ENCODE data around the gene MYBPHL.

MYBPHL gene

GRCh38 chr1:109259674-109260557 lies 46.9 kb downstream of the MYBPHL start:
- no peaks in the 10 kb centered on the region for H3K36me3 Mint-ChIP-seq (ENCODE audit: low read depth)
- H3K4me1 Mint-ChIP-seq (ENCODE audit: low read depth) = peaks cover 2% of the 10 kb centered on the region
- no peak overlapping the region for H3K4me3 Mint-ChIP-seq
- H3K9me3 Mint-ChIP-seq = no peaks in the 10 kb centered on the region
- H3K27ac Mint-ChIP-seq = no peak overlapping the region
- DNase-seq (ENCODE audit: low spot score) = no peak
- peaks cover 2% of the 10 kb centered on the region for H3K27me3 Mint-ChIP-seq (ENCODE audit: low read depth)

DNA sequence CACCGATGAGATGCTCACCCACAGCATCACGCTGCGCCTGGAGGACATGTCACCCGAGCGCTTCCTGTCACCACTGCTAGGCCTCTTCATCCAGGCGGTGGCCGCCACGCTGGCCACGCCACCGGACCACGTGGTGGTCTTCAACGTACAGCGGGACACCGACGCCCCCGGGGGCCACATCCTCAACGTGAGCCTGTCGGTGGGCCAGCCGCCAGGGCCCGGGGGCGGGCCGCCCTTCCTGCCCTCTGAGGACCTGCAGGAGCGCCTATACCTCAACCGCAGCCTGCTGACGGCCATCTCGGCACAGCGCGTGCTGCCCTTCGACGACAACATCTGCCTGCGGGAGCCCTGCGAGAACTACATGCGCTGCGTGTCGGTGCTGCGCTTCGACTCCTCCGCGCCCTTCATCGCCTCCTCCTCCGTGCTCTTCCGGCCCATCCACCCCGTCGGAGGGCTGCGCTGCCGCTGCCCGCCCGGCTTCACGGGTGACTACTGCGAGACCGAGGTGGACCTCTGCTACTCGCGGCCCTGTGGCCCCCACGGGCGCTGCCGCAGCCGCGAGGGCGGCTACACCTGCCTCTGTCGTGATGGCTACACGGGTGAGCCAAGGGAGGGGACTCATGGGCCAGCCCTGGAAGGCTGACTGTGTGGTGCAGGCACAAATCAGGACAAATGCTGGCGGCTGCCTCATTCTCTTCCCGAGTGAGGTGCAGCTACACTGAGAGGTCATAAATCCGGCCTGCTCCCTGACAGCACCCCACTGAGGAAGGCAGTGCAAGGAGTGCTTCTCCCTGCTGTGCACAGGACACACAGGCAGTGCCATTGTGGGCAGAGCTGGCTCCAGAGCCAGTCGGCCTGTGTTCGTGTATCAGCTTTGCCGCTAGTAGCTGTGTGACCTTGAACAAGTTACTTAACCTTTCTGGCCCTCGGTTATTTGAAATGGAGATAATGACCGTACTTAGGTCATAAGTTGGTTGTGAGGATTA lies 48.0 kb downstream of the MYBPHL start:
- Mint-ChIP-seq H3K27ac (no peak overlapping the region), H3K4me1 (ENCODE audit: low read depth) (peaks cover 2% of the 10 kb centered on the region), H3K9me3 (no peaks in the 10 kb centered on the region), H3K4me3 (no peak overlapping the region), H3K36me3 (ENCODE audit: low read depth) (no peaks in the 10 kb centered on the region), H3K27me3 (ENCODE audit: low read depth) (peaks cover 2% of the 10 kb centered on the region)
- DNase-seq (ENCODE audit: low spot score) = no peak

- DNase-seq (ENCODE audit: low spot score) = no peak
- no peak overlapping the region for H3K27ac Mint-ChIP-seq
- no peaks in the 10 kb centered on the region for H3K36me3 Mint-ChIP-seq (ENCODE audit: low read depth)
- H3K9me3 Mint-ChIP-seq = no peaks in the 10 kb centered on the region
- peaks cover 2% of the 10 kb centered on the region for H3K27me3 Mint-ChIP-seq (ENCODE audit: low read depth)
- H3K4me1 Mint-ChIP-seq (ENCODE audit: low read depth) = no peaks in the 10 kb centered on the region
- no peak overlapping the region for H3K4me3 Mint-ChIP-seq
Observed at GRCh38 chr1:109257682-109258421, 49.0 kb downstream of the MYBPHL start.

GRCh38 chr1:109256971-109257681 lies 49.7 kb downstream of the MYBPHL start:
- Mint-ChIP-seq H3K4me3 (no peak overlapping the region), H3K4me1 (ENCODE audit: low read depth) (no peaks in the 10 kb centered on the region), H3K36me3 (ENCODE audit: low read depth) (no peaks in the 10 kb centered on the region), H3K27me3 (ENCODE audit: low read depth) (peaks cover 2% of the 10 kb centered on the region), H3K9me3 (no peaks in the 10 kb centered on the region), H3K27ac (no peak overlapping the region)
- DNase-seq (ENCODE audit: low spot score) = no peak

DNA sequence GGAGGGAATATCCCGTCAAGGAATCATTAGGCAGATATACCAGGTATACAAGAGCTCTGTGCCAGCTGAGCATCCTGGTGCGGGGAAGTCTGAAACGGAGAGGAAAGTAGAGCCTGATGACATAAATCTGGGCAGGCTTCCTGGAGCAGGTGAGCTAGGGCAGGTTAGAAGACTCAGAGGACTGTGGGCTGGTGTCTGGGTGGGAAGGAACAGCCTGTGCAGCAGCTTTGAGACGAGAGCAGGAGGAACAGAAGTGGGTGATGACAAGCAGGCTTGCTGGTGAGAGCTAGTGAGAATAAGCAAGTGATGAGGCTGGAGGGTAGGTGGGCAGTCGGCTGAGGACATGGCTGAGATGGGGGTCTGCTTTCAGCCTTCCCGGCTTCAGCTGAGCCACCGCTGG lies 50.7 kb downstream of the MYBPHL start:
- DNase-seq (ENCODE audit: low spot score) = no peak
- no peak overlapping the region for H3K27ac Mint-ChIP-seq
- no peaks in the 10 kb centered on the region for H3K36me3 Mint-ChIP-seq (ENCODE audit: low read depth)
- H3K4me3 Mint-ChIP-seq = no peak overlapping the region
- no peaks in the 10 kb centered on the region for H3K9me3 Mint-ChIP-seq
- H3K4me1 Mint-ChIP-seq (ENCODE audit: low read depth) = no peaks in the 10 kb centered on the region
- H3K27me3 Mint-ChIP-seq (ENCODE audit: low read depth) = peaks cover 11% of the 10 kb centered on the region

DNA sequence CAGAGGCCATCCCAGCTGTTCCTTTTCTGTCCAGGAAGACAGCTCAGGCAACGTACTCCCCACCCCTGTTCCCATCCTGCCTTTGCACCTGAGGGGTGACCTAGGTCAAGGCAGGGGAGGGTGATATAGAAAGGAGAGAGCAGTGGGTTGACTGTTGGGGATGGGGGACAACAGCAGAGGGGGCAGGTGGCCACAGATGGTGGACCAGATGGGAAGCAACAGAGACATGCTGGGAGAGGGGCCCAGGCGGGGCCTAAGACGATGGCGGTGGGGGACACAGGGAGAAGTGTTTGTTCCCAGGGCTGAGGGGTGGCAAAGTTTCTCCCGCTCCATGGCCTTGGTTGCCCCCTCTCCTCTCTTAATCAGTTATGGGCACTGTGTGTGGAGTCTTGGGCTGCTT lies 51.1 kb downstream of the MYBPHL start:
- no peak for DNase-seq (ENCODE audit: low spot score)
- H3K4me3 Mint-ChIP-seq = no peak overlapping the region
- no peaks in the 10 kb centered on the region for H3K36me3 Mint-ChIP-seq (ENCODE audit: low read depth)
- H3K4me1 Mint-ChIP-seq (ENCODE audit: low read depth) = no peaks in the 10 kb centered on the region
- H3K9me3 Mint-ChIP-seq = no peaks in the 10 kb centered on the region
- peaks cover 15% of the 10 kb centered on the region for H3K27me3 Mint-ChIP-seq (ENCODE audit: low read depth)
- H3K27ac Mint-ChIP-seq = no peak overlapping the region

DNA sequence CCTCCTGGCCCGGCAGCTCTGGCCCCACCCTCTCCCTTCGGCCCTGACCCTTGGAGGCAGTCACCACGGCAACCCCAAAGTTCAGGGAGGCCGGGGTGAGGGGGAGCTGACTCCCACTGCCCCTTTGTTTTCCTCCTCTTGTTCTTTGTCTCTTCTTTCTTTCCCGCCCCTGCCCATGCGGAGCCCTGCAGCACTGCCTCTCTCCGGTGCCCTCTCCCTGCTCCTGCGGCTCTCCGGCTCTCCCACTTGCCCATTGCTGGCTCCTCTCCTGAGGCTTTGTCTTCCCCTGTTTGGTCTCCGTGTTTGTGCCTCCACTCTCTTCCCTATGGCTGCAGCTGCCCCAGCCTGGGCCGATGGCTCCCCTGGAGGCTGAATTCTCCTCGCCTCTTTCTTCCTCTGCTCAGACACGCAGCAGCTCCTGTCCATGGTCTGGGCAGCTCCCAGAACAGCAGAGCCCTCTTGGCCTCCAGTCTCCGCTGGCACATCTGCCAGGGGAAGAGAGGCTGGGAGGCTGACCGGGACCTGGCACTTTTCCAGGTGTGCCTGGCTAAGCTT lies 51.6 kb downstream of the MYBPHL start:
- Mint-ChIP-seq H3K27me3 (ENCODE audit: low read depth) (peaks cover 16% of the 10 kb centered on the region), H3K36me3 (ENCODE audit: low read depth) (no peaks in the 10 kb centered on the region), H3K4me1 (ENCODE audit: low read depth) (no peaks in the 10 kb centered on the region), H3K9me3 (no peaks in the 10 kb centered on the region), H3K4me3 (no peak overlapping the region), H3K27ac (no peak overlapping the region)
- DNase-seq (ENCODE audit: low spot score) = no peak

- DNase-seq (ENCODE audit: low spot score) = no peak
- no peaks in the 10 kb centered on the region for H3K4me1 Mint-ChIP-seq (ENCODE audit: low read depth)
- H3K27ac Mint-ChIP-seq = no peak overlapping the region
- no peaks in the 10 kb centered on the region for H3K36me3 Mint-ChIP-seq (ENCODE audit: low read depth)
- no peaks in the 10 kb centered on the region for H3K9me3 Mint-ChIP-seq
- peaks cover 16% of the 10 kb centered on the region for H3K27me3 Mint-ChIP-seq (ENCODE audit: low read depth)
- no peak overlapping the region for H3K4me3 Mint-ChIP-seq
Observed at GRCh38 chr1:109254621-109255096, 52.2 kb downstream of the MYBPHL start.

DNA sequence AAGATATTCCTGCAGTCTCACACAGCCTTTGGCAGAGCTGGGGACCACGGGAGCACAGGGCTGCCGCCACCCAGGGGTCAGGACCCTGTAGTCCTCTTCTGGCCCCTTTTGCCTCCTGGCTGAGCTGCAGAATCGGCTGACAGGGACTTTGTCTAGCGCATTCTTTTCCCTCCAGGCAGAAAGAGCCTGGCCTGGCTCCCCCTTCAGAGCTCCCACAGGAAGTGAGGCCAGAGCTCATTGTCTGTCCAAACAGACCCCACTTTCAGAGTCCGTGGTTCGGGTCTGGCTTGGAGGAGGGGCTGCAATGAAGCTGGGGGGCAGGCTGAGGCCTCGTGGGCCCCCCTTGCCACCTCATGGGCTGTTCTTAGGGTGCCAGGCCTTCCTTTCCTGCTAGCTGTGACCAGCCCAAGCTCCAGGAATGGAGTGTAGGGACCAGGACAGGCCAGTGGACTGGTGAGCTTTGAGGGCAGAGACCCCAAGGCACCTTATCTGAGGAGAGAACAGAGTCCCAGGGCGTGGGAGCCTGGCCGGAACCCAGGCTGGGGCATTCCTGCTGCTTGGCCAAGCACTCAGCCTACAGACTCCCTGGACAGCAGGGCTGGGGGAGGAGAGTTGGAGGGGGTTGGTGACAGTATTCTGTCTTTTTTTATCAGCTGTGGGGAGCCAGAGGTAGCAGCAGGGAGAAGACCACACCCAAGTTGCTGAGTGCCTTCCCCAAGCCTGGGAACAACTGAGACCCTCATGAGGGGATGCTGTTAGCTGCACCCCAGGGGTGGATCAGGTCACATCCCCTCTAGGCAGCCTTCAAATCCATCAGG lies 52.8 kb downstream of the MYBPHL start:
- DNase-seq (ENCODE audit: low spot score) = no peak
- peaks cover 3% of the 10 kb centered on the region for H3K4me1 Mint-ChIP-seq (ENCODE audit: low read depth)
- H3K9me3 Mint-ChIP-seq = no peaks in the 10 kb centered on the region
- no peaks in the 10 kb centered on the region for H3K36me3 Mint-ChIP-seq (ENCODE audit: low read depth)
- no peak overlapping the region for H3K4me3 Mint-ChIP-seq
- peaks cover 16% of the 10 kb centered on the region for H3K27me3 Mint-ChIP-seq (ENCODE audit: low read depth)
- H3K27ac Mint-ChIP-seq = no peak overlapping the region

DNA sequence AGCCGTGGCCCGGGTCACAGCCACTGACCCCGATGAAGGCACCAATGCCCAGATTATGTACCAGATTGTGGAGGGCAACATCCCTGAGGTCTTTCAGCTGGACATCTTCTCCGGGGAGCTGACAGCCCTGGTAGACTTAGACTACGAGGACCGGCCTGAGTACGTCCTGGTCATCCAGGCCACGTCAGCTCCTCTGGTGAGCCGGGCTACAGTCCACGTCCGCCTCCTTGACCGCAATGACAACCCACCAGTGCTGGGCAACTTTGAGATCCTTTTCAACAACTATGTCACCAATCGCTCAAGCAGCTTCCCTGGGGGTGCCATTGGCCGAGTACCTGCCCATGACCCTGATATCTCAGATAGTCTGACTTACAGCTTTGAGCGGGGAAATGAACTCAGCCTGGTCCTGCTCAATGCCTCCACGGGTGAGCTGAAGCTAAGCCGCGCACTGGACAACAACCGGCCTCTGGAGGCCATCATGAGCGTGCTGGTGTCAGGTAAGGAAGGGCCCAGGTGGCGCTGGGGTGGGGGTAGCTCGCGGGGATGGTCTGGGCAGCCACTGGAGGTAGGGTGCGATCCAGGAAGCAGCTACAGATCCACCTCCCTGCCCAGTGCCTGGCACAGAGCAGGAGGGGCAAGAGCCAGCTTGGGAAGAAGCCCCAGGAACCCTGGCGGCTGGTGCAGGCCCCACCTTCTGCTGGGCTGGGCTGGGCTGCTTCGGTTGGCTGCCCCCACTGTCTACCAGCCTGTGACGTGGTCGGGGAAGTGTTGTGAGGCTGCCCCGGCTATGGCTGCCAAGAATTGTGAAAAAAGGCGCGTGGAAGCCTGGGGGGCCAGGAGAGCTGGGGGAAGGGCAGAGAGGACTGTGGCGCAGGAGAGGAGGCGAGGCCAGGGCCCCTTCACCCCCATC lies 53.7 kb downstream of the MYBPHL start:
- H3K9me3 Mint-ChIP-seq = no peaks in the 10 kb centered on the region
- H3K4me3 Mint-ChIP-seq = no peak overlapping the region
- DNase-seq (ENCODE audit: low spot score) = no peak
- no peak overlapping the region for H3K27ac Mint-ChIP-seq
- H3K27me3 Mint-ChIP-seq (ENCODE audit: low read depth) = peaks cover 16% of the 10 kb centered on the region
- peaks cover 4% of the 10 kb centered on the region for H3K4me1 Mint-ChIP-seq (ENCODE audit: low read depth)
- H3K36me3 Mint-ChIP-seq (ENCODE audit: low read depth) = no peaks in the 10 kb centered on the region

GRCh38 chr1:109252167-109252892 lies 54.5 kb downstream of the MYBPHL start:
- H3K4me1 Mint-ChIP-seq (ENCODE audit: low read depth) = peaks cover 4% of the 10 kb centered on the region
- H3K27ac Mint-ChIP-seq = no peak overlapping the region
- H3K36me3 Mint-ChIP-seq (ENCODE audit: low read depth) = no peaks in the 10 kb centered on the region
- DNase-seq (ENCODE audit: low spot score) = no peak
- H3K27me3 Mint-ChIP-seq (ENCODE audit: low read depth) = peaks cover 16% of the 10 kb centered on the region
- no peaks in the 10 kb centered on the region for H3K9me3 Mint-ChIP-seq
- H3K4me3 Mint-ChIP-seq = no peak overlapping the region

Data from T-helper 2 cell treated with Interferon-gamma antibody and Interleukin-4, amounts not matched to agents 5 μg/mL and 100 μg/mL, for 36 hours (primary cell).